GM19099 (cell line): Measurements from ENCODE around the gene SYMPK.

Experiments used
- POLR2A ChIP-seq: IDR thresholded peaks from 3 replicates; pipeline ENCODE4 v1.6.1; 2011; ENCODE audit warnings: low read depth; ENCODE audit not compliant: insufficient read length; ENCODE audit errors: extremely low read depth

Gene SYMPK

GRCh38 chr19:45825917-45826893 lies 36.7 kb downstream of the SYMPK start:
- no peak for TF ChIP-seq POLR2A

GRCh38 chr19:45825263-45825605 lies 37.7 kb downstream of the SYMPK start:
- TF ChIP-seq POLR2A, result no peak

DNA sequence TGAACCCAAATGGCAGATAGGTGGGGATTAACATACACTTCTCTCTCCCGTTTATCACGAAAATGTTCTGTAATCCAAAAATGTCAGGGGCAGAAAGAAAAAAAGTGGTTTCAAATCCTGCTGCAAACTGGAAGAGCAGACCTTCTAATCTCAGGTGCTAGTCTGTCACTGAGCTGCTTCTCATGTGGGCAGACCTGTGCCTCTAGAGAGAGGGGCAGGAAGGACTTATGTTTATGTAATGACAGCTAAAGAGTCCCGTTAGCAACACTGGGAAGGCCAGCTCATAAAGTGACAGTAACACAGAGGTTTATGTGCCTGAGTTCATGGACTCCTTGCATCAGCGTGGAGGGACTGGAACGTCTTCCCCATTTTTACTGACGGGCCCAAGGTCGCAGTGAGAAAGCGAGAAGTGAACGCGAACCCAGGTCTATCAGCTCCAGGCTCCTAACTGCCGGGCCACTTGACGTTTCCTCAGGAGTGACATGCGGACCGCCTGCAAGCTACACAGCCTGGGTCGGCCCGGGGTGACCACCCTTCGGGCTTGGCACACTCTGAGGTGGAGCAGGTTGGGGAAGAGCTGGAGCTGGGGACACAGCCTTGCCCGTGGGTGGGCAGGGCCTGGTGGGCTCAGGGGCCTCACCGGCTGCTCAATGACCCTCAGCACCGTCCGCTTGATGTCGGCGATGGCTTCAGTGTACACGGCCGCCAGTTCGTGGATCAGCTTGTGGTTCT lies 38.2 kb downstream of the SYMPK start:
- TF ChIP-seq POLR2A, result no peak

GRCh38 chr19:45824041-45824471 lies 38.9 kb downstream of the SYMPK start:
- no peak for TF ChIP-seq POLR2A

DNA sequence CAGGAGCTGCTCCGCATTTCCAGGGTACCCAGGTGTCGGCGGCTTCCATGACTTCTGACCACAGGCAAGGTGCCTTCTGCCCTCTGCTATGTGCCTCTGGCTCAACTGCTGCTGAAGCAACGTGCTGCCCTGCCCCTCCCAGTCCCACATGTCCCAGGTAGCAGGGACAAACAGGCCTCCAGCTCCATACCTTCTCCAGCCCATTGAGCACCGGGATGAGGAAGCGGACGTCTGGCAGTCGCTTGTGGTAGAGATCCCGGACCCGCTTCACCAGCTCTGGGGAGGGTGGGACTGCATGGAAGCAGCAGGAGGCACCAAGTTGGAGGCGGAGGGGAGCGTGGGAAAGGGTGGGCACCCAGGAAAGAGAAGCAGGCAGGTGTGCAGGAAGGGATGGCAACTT lies 39.8 kb downstream of the SYMPK start:
- TF ChIP-seq POLR2A, result no peak

DNA sequence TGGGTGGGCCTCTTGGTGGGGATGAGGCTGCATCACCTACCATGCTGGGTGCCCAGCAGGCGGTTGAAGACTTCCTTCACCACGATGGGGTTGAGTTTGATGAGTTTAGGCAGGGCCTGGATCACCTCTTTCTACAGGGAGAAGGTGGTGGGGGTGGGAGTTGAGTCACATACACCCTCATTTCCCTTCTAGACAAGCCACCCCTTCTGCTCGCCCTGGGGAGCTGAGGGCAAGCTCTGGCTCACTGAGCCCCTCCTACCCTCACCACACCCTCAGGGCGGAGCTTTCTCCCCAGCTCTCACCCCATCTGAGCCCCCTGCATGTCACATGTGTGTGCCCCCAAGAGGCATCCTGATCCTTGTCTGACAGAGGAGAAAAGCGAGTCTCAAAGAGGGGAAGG lies 40.2 kb downstream of the SYMPK start:
- TF ChIP-seq POLR2A, result no peak

DNA sequence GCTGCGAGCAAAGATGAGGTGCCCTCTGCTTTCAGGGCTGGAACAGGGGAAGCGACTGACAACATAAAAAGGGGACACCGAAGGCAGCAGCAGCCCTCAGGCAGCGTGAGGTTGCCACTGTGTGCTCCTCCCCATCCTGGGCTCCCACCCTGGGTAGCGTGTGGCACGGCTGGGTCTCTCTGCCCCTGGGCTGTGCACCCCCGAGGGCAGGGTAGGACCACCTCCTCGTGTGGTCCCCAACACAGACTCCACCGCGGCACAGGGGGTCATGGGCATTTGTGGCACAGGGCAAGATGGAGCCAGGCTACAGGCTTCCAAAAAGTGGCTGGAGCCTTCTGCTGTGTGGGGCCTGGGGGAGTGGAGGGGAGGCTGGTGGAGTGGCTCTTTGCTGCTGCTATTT lies 41.4 kb downstream of the SYMPK start:
- no peak for TF ChIP-seq POLR2A

- no peak for TF ChIP-seq POLR2A
Observed at GRCh38 chr19:45821103-45821521, 41.8 kb downstream of the SYMPK start.

GRCh38 chr19:45820413-45821102 lies 42.4 kb downstream of the SYMPK start:
- TF ChIP-seq POLR2A, result no peak

DNA sequence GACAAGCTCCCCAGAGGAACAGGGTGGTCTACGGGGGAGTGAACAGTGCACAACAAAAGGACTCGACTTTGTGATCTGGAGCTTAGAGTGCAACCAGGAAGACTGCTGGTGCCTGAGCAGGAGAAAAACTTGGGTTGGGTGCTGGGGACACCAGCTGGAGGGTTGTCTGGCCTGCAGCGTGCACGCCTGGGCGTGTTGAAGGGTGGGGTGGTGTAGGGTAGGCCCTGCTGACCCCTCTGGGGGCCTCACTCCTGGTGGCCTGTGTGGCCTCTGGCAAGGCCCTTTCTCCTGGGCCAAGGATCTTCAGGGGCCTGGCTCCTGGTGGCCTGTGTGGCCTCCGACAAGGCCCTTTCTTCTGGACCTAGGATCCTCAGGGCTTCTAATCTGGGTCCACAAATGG lies 43.2 kb downstream of the SYMPK start:
- no peak for TF ChIP-seq POLR2A

DNA sequence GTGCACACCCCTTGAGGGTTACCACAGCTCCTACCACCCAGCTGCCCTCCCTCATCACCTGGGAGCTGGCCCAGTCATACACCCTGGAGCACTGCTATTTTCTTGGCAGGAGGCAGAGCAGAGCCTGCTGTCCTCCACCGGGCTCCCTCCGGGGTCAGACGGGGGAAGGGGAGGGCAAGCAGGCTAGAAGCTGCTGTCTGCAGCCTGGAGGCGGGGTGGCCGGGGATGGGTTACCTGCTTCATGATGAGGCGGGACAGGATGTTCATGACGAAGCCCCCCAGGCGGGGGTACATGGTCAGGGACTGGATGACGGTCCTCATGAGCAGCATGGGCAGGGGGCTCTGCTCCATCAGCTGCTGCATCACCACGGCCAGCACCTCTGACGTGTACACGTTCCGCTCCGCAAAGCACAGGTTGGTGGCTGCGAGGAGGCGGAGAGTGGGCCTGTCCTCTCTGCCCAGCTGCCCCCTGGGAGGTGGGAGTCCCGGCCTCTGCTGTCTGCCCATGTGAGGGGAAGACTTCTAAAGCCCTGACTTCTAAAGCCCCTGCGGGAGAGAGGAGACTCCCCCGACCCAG lies 45.1 kb downstream of the SYMPK start:
- no peak for TF ChIP-seq POLR2A

GRCh38 chr19:45817010-45817724 lies 45.8 kb downstream of the SYMPK start:
- no peak for TF ChIP-seq POLR2A

DNA sequence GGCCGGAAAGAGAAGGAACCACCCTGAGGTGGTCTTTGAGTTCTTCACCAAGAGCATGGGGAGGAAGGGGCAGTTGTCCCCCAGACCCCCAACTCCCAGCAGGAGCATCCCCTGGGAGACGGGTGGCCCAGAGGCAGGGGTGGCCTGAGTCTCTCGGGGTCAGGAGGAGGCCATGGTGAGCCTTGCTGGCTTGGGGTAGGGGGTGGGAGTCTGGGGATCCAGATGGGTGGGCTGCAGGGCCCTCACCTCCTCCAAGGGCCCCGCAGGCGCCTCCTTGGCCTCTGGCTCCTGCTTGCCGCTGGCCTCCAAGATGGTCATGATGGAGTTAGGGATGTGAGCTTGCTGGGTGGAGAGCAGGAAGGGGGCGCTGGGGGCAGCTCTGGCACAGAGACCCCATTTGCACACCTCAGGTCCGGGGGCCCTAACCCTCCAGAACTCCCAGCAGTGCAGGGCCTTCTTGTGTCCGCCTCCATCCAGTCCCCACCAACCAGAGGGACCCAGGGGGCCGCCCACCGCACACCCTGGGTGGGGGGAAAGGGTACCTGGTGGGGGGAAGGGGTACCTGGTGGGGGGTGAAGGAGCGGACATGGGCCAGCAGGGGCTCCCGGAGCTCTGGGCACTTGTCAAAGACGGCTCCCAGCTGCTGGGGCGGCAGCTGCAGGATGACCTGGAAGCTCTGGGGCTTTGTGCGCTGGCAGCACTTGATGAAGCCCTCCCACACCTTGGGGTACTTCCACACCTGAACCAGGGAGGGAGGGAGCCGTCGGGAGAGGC lies 46.5 kb downstream of the SYMPK start:
- TF ChIP-seq POLR2A, result no peak

DNA sequence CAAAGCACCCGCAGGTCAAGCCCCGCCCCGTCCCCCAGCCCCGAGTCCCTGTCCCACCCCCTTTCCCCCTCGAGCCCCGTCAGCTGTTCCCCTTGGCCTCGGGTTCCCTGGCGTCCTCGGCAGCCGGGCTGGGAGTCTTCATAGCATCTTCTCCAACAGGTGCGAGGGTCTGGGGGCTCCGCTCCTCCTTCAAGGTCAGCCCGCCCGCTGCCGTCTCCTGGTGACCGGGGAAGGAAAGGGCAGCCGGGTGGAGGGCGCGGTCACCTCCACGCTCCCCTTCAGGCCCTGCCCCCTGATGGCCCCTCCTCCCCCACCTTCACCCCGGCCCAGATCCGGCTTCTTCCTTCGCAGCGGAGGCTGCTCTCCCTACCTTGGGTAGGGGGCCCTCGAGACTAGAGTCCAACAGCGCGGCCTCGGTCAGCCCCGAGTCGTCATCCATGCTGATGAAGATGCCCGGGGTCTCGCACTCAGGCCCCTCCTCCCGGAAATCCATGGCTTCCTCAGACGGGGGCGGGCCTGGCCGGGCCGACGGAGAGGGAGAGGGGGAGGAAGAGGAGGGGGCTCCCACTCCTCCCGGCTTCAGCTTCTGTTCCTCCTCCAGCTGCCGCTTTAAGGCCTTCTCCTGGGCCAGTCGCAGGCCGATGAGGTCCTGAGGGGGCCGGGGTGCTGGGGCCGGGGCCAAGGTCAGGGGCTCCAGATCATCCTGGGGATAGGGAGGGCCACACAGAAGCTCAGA lies 47.3 kb downstream of the SYMPK start:
- TF ChIP-seq POLR2A, result no peak
